ENCODE results near the gene NFASC. TPM values are rescaled to one million over a fixed set of nuclear protein-coding genes. Genes with fewer than 3 reads are reported as not detected.

Gene NFASC
- total RNA-seq (2022; extraction: Qiagen RNA extraction), result 0.70 to 1.3 TPM (median 1.1 TPM) in 5 replicates

DNA sequence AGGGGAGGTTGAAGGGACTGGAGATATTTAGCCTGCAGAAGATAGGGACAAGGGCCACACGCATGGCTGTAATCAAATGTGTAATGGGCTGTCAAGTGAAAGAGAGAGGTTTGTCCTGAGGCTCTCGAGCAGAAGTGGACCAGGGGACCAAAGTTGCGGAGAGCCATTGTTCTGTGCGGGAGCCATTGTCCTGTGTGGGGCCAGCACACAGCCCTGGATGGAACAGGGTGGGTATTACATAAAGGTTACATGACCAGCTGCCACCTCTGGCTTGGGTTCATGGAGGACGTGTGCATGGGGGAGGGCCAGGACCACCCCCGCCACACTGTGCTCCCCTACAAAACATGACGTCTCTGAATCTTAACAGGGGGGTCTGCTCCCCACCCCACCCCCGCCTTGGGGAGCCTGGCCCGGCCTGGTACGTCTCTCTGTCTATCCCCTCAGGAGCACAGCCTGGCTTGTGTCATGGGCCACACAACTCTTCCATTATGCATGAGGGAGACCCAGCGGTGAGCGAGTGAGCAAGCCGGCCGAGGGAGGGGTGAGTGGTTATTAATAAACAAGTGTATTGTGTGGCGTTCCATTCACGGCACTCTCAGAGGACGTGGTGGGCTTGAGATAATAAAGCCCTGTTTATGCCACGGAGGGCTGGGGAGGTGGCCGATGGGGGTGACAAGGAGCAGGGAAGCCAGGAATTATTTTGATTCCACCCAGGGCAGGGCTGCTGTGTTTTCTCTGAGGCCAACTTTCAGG is at the start of gene NFASC:
Gene NFASC, plus strand, starts transcription at position 703 of the 753 bp plus-strand sequence. CDS start 73,454 bp downstream, outside the sequence.

DNA sequence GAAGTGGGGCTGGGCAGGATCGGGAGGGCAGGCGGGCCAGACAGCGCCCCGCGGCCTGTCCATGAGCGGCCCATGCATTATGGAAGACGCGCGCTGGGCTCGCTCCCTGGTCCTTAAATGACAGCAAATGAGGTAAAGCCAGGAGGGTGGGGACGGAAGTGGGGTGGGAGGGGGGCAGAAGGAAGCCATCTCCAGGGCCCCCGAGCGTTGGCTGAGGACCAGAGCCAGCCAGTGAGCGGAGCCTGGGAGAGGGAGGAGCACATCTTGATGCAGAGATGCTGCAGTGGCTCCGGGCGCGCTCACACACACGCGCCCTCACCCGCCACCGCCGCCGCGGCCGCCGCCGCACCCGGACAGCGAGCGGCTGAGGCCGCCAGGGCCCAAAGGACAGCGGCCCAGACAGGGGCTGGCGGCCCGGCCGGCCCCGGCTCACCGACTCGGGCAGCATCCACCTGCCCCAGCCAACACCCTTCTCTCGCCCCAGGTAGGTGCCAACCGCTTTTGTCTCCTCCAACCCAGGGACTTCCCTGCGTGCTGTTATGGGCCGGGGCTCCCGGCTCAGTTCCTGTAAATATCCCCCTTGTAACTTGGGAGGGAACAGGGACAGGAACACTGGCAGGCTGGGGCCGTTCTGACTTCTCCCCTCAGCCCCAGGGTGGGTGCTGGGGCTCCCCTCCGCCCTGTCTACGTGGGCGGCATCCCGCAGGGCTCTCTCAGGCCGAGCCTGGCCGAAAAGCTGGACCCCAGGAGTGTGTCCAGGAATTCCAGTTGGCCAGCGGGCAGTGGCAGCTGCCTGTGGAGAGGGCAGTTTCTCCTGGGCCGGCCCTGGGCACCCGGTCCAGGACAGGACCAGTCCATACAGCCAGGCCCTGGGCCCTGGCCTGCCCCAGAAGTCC is 172.5 kb downstream of the NFASC start, which contains the start of gene CNTN2:
Gene CNTN2, plus strand, starts transcription at position 302 of the 896 bp plus-strand sequence. CDS start 9,974 bp downstream, outside the sequence.

Other genes with a start within 250 kb of the NFASC start
- 9.6 to 13.7 TPM (median 11.8 TPM) in 5 replicates for gene LRRN2, start 185.1 kb upstream of the NFASC start, total RNA-seq (2022; extraction: Qiagen RNA extraction)
- gene CNTN2, start 172.3 kb downstream of the NFASC start, total RNA-seq (2022; extraction: Qiagen RNA extraction), result 0.06 to 0.07 TPM (median 0.06 TPM) in 4 of 5 replicates, not detected in the other
- 1.6 to 3.0 TPM (median 2.3 TPM) in 5 replicates for gene TMEM81, start 213.6 kb downstream of the NFASC start, total RNA-seq (2022; extraction: Qiagen RNA extraction)